Bronchial epithelial cell (primary cell): ENCODE data around the gene ABCC4. TPM values are rescaled to one million over a fixed set of nuclear protein-coding genes. Genes with fewer than 3 reads are reported as not detected.
A peak's percentile ranks its signal among the peaks of the same experiment; 100 is the strongest.

Experiments used
- DNase-seq: peaks from one replicate; pipeline ENCODE4 v3.0.0-alpha.2; 2010; ENCODE audit warnings: low read depth
- FAIRE-seq: peaks from 2 replicates; lab custom pipeline; 2011; peaks lifted over from hg19 to GRCh38; lab: Jason Lieb, UNC
- H3K27me3 ChIP-seq: 2 replicates; pipeline ENCODE4 v1.5.1; 2011; ENCODE audit warnings: low read length; ENCODE audit not compliant: control insufficient read depth, insufficient read depth
- H3K36me3 ChIP-seq: 2 replicates; pipeline ENCODE4 v1.5.1; 2011; ENCODE audit warnings: low read length; ENCODE audit not compliant: control insufficient read depth, insufficient read depth
- H3K4me3 ChIP-seq: 2 replicates; pipeline ENCODE4 v1.5.1; 2011; ENCODE audit warnings: mild to moderate bottlenecking, low read depth, low read length, control low read depth
- CTCF ChIP-seq: IDR thresholded peaks from 2 replicates; pipeline ENCODE4 v1.5.1; 2011; ENCODE audit warnings: mild to moderate bottlenecking, moderate library complexity, low read length, control low read depth, inconsistent platforms; ENCODE audit not compliant: insufficient read depth, severe bottlenecking
- total RNA-seq: library from RNA; depleted of rRNA; stranded (reverse); fragments of >200 nt; gene quantifications from 2 replicates; pipeline ENCODE4 v1.2.1, GENCODE V29; 2014

The ABCC4 gene
- total RNA-seq, 1 donor from 2014 or later: 6.8 TPM

- FAIRE-seq (no peak), DNase-seq (no peak)
- Histone ChIP-seq H3K27me3 (no peaks in the 10 kb centered on the region), H3K36me3 (no peaks in the 10 kb centered on the region), H3K4me3 (no peak overlapping the region)
- TF ChIP-seq CTCF: no peak
Measured at GRCh38 chr13:95226476-95226875, 74.8 kb downstream of the ABCC4 start.

- DNase-seq: peak; percentile 17
- H3K36me3 ChIP-seq: no peaks in the 10 kb centered on the region
- H3K4me3 ChIP-seq: no peak overlapping the region
- TF ChIP-seq CTCF: no peak
- no peaks in the 10 kb centered on the region for H3K27me3 ChIP-seq
- no peak for FAIRE-seq
Measured at GRCh38 chr13:95226050-95226449, 75.2 kb downstream of the ABCC4 start.

GRCh38 chr13:95224064-95224463, 77.2 kb downstream of the ABCC4 start:
- FAIRE-seq (no peak), DNase-seq (no peak)
- TF ChIP-seq CTCF: no peak
- H3K27me3 ChIP-seq: no peaks in the 10 kb centered on the region
- no peak overlapping the region for H3K4me3 ChIP-seq
- no peaks in the 10 kb centered on the region for H3K36me3 ChIP-seq

- DNase-seq: no peak
- no peak overlapping the region for H3K4me3 ChIP-seq
- H3K27me3 ChIP-seq: no peaks in the 10 kb centered on the region
- no peak for FAIRE-seq
- TF ChIP-seq CTCF: no peak
- H3K36me3 ChIP-seq: no peaks in the 10 kb centered on the region
Measured at GRCh38 chr13:95222733-95223018, 78.6 kb downstream of the ABCC4 start.

- no peaks in the 10 kb centered on the region for H3K36me3 ChIP-seq
- no peak for TF ChIP-seq CTCF
- H3K27me3 ChIP-seq: no peaks in the 10 kb centered on the region
- FAIRE-seq: no peak
- no peak for DNase-seq
- H3K4me3 ChIP-seq: no peak overlapping the region
Measured at GRCh38 chr13:95221971-95222732, 79.1 kb downstream of the ABCC4 start.

- Histone ChIP-seq H3K36me3 (no peaks in the 10 kb centered on the region), H3K4me3 (no peak overlapping the region), H3K27me3 (no peaks in the 10 kb centered on the region)
- TF ChIP-seq CTCF: no peak
- DNase-seq (no peak), FAIRE-seq (no peak)
Measured at GRCh38 chr13:95220611-95221010, 80.6 kb downstream of the ABCC4 start.
